ACC112 (cell line): ENCODE data around the gene TMEM190.
"Not testable (repeated sequence)": the region's sequence is repeated elsewhere in the genome, so short reads cannot be mapped to it uniquely, and the experiment has no call there.

ENCODE experiments used
- H2AFZ ChIP-seq: fragments of 200-600 bp; sonication (generic); one replicate; pipeline ENCODE4 v1.6.0; 2017; ENCODE audit warnings: antibody characterized with exemption, low read length; ENCODE audit not compliant: unreplicated experiment
- H3K27ac ChIP-seq: fragments of 200-600 bp; sonication (generic); 2 replicates; pipeline ENCODE4 v1.5.1; 2014; ENCODE audit warnings: low read depth, mild to moderate bottlenecking, antibody characterized with exemption, low read length, moderate library complexity
- H3K27me3 ChIP-seq: fragments of 200-600 bp; sonication (generic); 2 replicates; pipeline ENCODE4 v1.6.1; 2014; ENCODE audit warnings: mild to moderate bottlenecking, antibody characterized with exemption, low read length, moderate library complexity, mixed read lengths; ENCODE audit not compliant: insufficient read depth
- H3K36me3 ChIP-seq: fragments of 200-600 bp; sonication (generic); 2 replicates; pipeline ENCODE4 v1.6.1; 2016; ENCODE audit warnings: mild to moderate bottlenecking, antibody characterized with exemption, low read length, moderate library complexity, mixed read lengths; ENCODE audit not compliant: insufficient read depth
- H3K4me1 ChIP-seq: fragments of 200-600 bp; sonication (generic); one replicate; pipeline ENCODE4 v1.6.1; 2016; ENCODE audit warnings: low read length, mixed read lengths; ENCODE audit not compliant: insufficient read depth, unreplicated experiment, control insufficient read depth
- H3K4me3 ChIP-seq: fragments of 200-600 bp; sonication (generic); 2 replicates; pipeline ENCODE4 v1.5.1; 2014; ENCODE audit warnings: mild to moderate bottlenecking, low read depth, low read length
- H3K79me2 ChIP-seq: fragments of 200-600 bp; sonication (generic); one replicate; pipeline ENCODE4 v1.6.0; 2016; ENCODE audit warnings: low read length; ENCODE audit not compliant: control insufficient read depth, unreplicated experiment, insufficient read depth

TMEM190 gene

DNA sequence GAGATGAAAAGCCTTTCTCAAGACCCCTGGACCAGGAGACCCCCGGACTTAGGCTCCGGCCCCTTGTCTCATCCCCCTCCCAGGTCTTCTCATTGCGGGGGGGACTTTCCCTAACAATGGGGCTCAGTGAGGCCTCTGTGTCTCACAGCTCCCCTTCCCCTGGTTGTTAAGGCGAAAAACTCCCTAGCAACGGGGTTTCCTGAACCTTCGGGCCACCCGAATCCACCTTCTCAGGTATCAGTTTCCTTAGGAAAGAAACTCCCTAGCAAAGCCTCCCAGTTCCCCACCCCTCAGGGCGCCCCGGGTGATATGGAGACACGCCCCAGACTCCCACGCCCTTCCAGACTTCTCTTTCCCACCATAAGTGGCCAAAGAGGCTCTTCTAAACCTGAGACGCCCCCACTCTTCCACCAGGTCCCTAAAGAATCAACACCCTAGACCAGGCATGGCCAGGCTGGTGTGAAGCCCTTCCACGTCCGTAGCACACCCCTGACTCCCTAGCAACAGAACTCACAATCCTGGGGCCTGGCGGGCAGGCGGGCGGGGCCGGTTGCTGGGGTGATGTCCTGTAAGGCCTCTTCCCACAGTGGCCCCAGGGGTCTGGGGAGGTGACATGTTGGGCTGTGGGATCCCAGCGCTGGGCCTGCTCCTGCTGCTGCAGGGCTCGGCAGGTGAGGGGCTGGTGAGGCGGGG is at the start of gene TMEM190:
Gene TMEM190, plus strand, starts transcription at position 586 of the 693 bp plus-strand sequence. Its CDS starts 28 bp downstream, at position 614.
- Histone ChIP-seq H3K27ac (no peak within 1 kb of the TSS), H3K27me3 (no peaks in the 10 kb centered on the region), H3K4me3 (no peak within 1 kb of the TSS), H2AFZ (no peak within 1 kb of the TSS), H3K36me3 (no peaks in the 10 kb centered on the region), H3K4me1 (peaks cover 8% of the 10 kb centered on the region), H3K79me2 (no peaks in the 10 kb centered on the region)

DNA sequence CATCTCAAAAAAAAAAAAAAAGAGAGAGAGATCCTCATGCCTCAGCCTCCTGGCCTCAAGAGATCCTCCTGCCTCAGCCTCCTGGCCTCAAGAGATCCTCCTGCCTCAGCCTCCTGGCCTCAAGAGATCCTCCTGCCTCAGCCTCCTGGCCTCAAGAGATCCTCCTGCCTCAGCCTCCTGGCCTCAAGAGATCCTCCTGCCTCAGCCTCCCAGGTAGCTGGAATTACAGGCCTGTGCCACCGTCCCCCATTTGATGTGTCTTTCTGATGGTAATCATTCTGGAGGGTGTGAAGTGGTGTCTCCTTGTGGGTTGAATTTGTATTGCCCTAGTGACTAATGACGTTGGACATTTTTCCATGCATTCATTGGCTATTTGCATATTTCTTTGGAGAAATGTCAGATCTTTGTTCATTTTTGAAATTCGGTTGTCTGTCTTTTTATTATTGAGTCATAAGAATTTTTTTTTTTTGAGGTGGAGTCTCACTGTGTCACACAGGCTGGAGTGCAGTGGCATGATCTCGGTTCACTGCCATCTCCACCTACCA is 47.8 kb upstream of the TMEM190 start:
- not testable (repeated sequence) for H3K27me3 ChIP-seq, H3K4me1 ChIP-seq, H3K36me3 ChIP-seq, H3K27ac ChIP-seq, H3K4me3 ChIP-seq, H3K79me2 ChIP-seq, H2AFZ ChIP-seq

- not testable (repeated sequence) for H3K79me2 ChIP-seq, H3K4me1 ChIP-seq, H3K27ac ChIP-seq, H3K4me3 ChIP-seq, H3K27me3 ChIP-seq, H3K36me3 ChIP-seq, H2AFZ ChIP-seq
Measured at GRCh38 chr19:55329791-55330190, 46.8 kb upstream of the TMEM190 start.

- H3K27ac ChIP-seq = no peak overlapping the region
Measured at GRCh38 chr19:55333870-55334269, 42.8 kb upstream of the TMEM190 start.

DNA sequence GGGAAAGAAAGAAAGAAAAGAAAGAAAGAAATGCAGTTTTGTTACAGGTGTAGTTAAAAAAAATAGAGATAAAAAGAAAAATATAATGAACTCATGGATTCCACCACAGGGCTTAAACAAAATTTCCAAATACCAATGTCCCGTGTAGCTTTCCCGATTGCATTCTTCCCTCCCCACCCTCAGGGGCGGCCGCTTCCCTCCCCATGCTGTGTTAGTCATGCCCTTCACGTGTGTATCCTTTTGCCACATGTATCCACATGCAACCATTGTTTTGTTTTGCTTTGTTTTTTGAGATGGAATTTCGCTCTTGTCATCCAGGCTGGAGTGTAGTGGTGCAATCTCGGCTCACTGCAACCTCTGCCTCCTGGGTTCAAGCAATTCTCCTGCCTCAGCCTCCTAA is 40.5 kb upstream of the TMEM190 start:
- H3K27ac ChIP-seq = no peak overlapping the region
- H2AFZ ChIP-seq = no peak overlapping the region
- no peaks in the 10 kb centered on the region for H3K36me3 ChIP-seq
- no peaks in the 10 kb centered on the region for H3K79me2 ChIP-seq
- H3K4me3 ChIP-seq = no peak overlapping the region
- H3K27me3 ChIP-seq = no peaks in the 10 kb centered on the region
- peaks cover 3% of the 10 kb centered on the region for H3K4me1 ChIP-seq

More at GRCh38 chr19:55333870-55334269, 42.8 kb upstream of the TMEM190 start:
- Histone ChIP-seq H3K27me3 (no peaks in the 10 kb centered on the region), H3K4me1 (peaks cover 3% of the 10 kb centered on the region), H2AFZ (no peak overlapping the region), H3K36me3 (no peaks in the 10 kb centered on the region), H3K79me2 (no peaks in the 10 kb centered on the region), H3K4me3 (no peak overlapping the region)

DNA sequence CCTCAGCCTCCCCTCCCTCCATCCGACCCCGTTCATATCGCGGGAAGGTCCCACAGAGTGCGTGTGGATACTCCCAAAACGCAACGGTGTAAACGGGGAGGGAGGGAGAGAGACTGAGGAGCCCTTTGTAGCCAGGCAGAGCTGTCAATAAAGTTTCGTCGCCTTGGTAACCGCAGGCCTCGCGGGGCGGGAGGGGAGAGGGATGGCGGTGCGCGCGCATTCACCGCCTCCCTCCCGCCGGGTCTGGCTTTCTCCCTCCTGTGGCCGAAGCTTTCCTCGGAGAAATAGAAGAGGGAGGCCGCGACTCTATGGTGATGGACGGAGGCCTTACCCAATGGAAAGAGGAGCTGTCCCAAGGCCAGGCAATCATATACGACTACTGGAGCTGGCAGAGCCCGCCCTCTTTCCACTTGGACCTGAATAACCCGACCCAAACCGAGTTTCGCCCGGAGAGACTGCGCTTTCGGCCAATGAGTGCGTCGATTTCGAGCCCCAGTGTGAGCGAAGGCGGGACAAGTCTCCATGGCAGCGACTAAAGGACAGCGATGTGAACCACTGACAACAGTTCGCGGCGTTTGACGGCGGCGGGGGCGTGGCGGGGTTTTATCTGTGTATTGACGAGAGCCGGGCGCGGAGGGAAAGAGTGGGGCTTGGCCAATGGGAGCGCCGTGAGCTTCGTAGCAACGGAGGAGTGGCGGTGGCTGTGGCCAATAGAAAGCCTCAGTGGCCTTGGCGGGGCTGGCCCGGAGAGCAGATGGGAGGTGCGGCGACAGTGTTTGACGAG is 37.3 kb upstream of the TMEM190 start, which contains the start of gene KMT5C:
Gene KMT5C, plus strand, starts transcription at position 772 of the 784 bp plus-strand sequence. CDS start 2,061 bp downstream, outside the sequence.
- peak within 1 kb of the TSS; percentile 93 for H3K27ac ChIP-seq
- peak within 1 kb of the TSS; percentile 84 for H3K4me3 ChIP-seq
- no peaks in the 10 kb centered on the region for H3K36me3 ChIP-seq
- no peaks in the 10 kb centered on the region for H3K79me2 ChIP-seq
- peak within 1 kb of the TSS; percentile 64 for H2AFZ ChIP-seq
- no peaks in the 10 kb centered on the region for H3K27me3 ChIP-seq
- peaks cover 3% of the 10 kb centered on the region for H3K4me1 ChIP-seq

GRCh38 chr19:55339889-55340783 is 36.5 kb upstream of the TMEM190 start:
- no peak overlapping the region for H2AFZ ChIP-seq
- no peaks in the 10 kb centered on the region for H3K79me2 ChIP-seq
- peaks cover 3% of the 10 kb centered on the region for H3K4me1 ChIP-seq
- H3K27ac ChIP-seq = no peak overlapping the region
- peak overlapping the region; percentile 84 for H3K4me3 ChIP-seq
- H3K27me3 ChIP-seq = no peaks in the 10 kb centered on the region
- no peaks in the 10 kb centered on the region for H3K36me3 ChIP-seq

DNA sequence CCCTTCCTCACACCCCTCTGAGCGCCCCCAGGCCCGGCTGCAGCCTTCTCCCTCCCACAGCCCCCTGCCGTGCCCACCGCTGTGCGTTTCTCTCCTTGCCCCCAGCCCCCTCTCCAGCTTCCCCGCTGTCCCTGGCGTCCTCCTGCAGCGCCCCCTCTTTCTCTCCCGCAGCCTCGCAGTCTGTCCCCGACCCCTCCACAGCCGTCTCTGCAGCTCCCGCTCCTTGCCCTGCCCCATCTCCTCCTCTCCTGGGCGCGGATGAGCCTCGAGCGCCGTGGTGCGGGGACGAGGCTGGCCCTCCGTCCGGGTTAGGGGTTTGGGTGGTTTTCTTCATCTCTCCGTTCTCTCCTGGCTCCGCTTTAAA is 35.9 kb upstream of the TMEM190 start:
- Histone ChIP-seq H3K4me1 (peaks cover 3% of the 10 kb centered on the region), H2AFZ (no peak overlapping the region), H3K27me3 (no peaks in the 10 kb centered on the region), H3K27ac (no peak overlapping the region), H3K4me3 (peak overlapping the region; percentile 84), H3K36me3 (no peaks in the 10 kb centered on the region), H3K79me2 (no peaks in the 10 kb centered on the region)

- H3K36me3 ChIP-seq = no peaks in the 10 kb centered on the region
- peaks cover 3% of the 10 kb centered on the region for H3K4me1 ChIP-seq
- H3K27ac ChIP-seq = no peak overlapping the region
- H3K4me3 ChIP-seq = peak overlapping the region; percentile 84
- H2AFZ ChIP-seq = no peak overlapping the region
- H3K27me3 ChIP-seq = no peaks in the 10 kb centered on the region
- no peaks in the 10 kb centered on the region for H3K79me2 ChIP-seq
Measured at GRCh38 chr19:55341171-55341588, 35.4 kb upstream of the TMEM190 start.
